SU-DHL-6 (cell line): ENCODE measurements around the gene ANKK1.

Experiments used
- CTCF ChIP-seq: fragments of 200-600 bp; sonication (generic); IDR thresholded peaks from one replicate; pipeline ENCODE4 v1.5.1; 2017; ENCODE audit warnings: antibody characterized with exemption, mild to moderate bottlenecking, low read length, moderate library complexity; ENCODE audit not compliant: insufficient read depth, poor library complexity, severe bottlenecking
- EZH2phosphoT487 ChIP-seq: fragments of 200-600 bp; sonication (generic), shearing (Covaris generic); conservative IDR thresholded peaks from 2 replicates; pipeline ENCODE4 v1.6.1; 2018; ENCODE audit warnings: mild to moderate bottlenecking, antibody characterized with exemption, low read length, moderate library complexity, mixed read lengths

- TF ChIP-seq CTCF: no peak
- TF ChIP-seq EZH2phosphoT487: no peak
Measured at GRCh38 chr11:113419454-113420003, 31.9 kb downstream of the ANKK1 start.
